Measurements from ENCODE around the gene DLG2. TPM values are rescaled to one million over a fixed set of nuclear protein-coding genes. Genes with fewer than 3 reads are reported as not detected.

The DLG2 gene
- total RNA-seq, 4 donors from 2014 or later, result 2.9 to 30.2 (median 22.6) TPM

- Histone ChIP-seq H3K36me3 (no peaks in the 10 kb centered on the region), H3K27me3 (no peaks in the 10 kb centered on the region)
These were observed 7.6 kb upstream of the DLG2 start for GRCh38 chr11:85634747-85635146.

GRCh38 chr11:85628771-85629341, 1.7 kb upstream of the DLG2 start:
- Histone ChIP-seq H3K36me3 (no peaks in the 10 kb centered on the region), H3K9me3 (no peaks in the 10 kb centered on the region), H3K4me3 (peak overlapping the region; percentile 69 to 76), H3K4me1 (peaks cover 0 to 3% of the 10 kb centered on the region in 2 donors), H3K27ac (peak overlapping the region; percentile 94 to 98), H3K27me3 (no peaks in the 10 kb centered on the region)
- intact Hi-C loops (cut with DNase I; ENCODE audit: low total_unique reads), result no loop called here
- no peak for TF ChIP-seq POLR2A (IDR thresholded peaks at IDR 0.05)
- TF ChIP-seq CTCF (IDR thresholded peaks at IDR 0.05), result no peak
- DNase-seq, result no peak

More at GRCh38 chr11:85634747-85635146, 7.6 kb upstream of the DLG2 start:
- no peaks in the 10 kb centered on the region for H3K9me3 ChIP-seq
- no peak overlapping the region for H3K27ac ChIP-seq
- H3K4me1 ChIP-seq, result no peaks in the 10 kb centered on the region
- no peak for DNase-seq
- intact Hi-C loops (cut with DNase I; ENCODE audit: low total_unique reads), result no loop called here
- TF ChIP-seq CTCF (IDR thresholded peaks at IDR 0.05) (no peak), POLR2A (IDR thresholded peaks at IDR 0.05) (no peak)
- H3K4me3 ChIP-seq, result no peak overlapping the region

- Histone ChIP-seq H3K4me3 (peak within 1 kb of the TSS; percentile 69 to 76), H3K4me1 (peaks cover 0 to 3% of the 10 kb centered on the region in 2 donors), H3K9me3 (no peaks in the 10 kb centered on the region), H3K27me3 (no peaks in the 10 kb centered on the region), H3K27ac (peak within 1 kb of the TSS; percentile 94 to 98), H3K36me3 (no peaks in the 10 kb centered on the region)
- DNase-seq, result peak; percentile 97 to 99
- TF ChIP-seq CTCF (IDR thresholded peaks at IDR 0.05) (no peak), POLR2A (IDR thresholded peaks at IDR 0.05) (peak; percentile 90 to 93)
- intact Hi-C loops (cut with DNase I; ENCODE audit: low total_unique reads), result no loop called here
These were observed 1.0 kb upstream of the DLG2 start, which contains the start of gene TMEM126B for GRCh38 chr11:85627998-85628770. Gene TMEM126B (plus strand): TSS chr11:85628593. CDS start chr11:85628608, 15 bp downstream.

- peak in 1 of 2 donors; percentile 40 for DNase-seq
- intact Hi-C loops (cut with DNase I; ENCODE audit: low total_unique reads), result no loop called here
- peak overlapping the region; percentile 94 to 98 for H3K27ac ChIP-seq
These were observed 648 bp downstream of the DLG2 start for GRCh38 chr11:85626496-85626895.

More at GRCh38 chr11:85626496-85626895, 648 bp downstream of the DLG2 start:
- no peaks in the 10 kb centered on the region for H3K36me3 ChIP-seq
- peak overlapping the region; percentile 52 to 76 for H3K4me3 ChIP-seq
- peaks cover 0 to 3% of the 10 kb centered on the region in 2 donors for H3K4me1 ChIP-seq
- TF ChIP-seq CTCF (IDR thresholded peaks at IDR 0.05) (no peak), POLR2A (IDR thresholded peaks at IDR 0.05) (no peak)
- no peaks in the 10 kb centered on the region for H3K27me3 ChIP-seq
- H3K9me3 ChIP-seq, result no peaks in the 10 kb centered on the region

Data from uterus (tissue), 4 donors.